Right forelimb (tissue), 1 donor: ENCODE data around the gene STK40.
A peak's percentile ranks its signal among the peaks of the same experiment; 100 is the strongest.

ENCODE experiments used
- DNase-seq: peaks from one replicate; pipeline ENCODE4 v3.0.0-alpha.2; 2018

Gene STK40

GRCh38 chr1:36367798-36368197, 17.9 kb downstream of the STK40 start:
- no peak for DNase-seq

GRCh38 chr1:36367066-36367465, 18.7 kb downstream of the STK40 start:
- DNase-seq, result no peak

GRCh38 chr1:36366091-36366661, 19.5 kb downstream of the STK40 start:
- DNase-seq, result peak; percentile 72

- DNase-seq, result no peak
Measured at GRCh38 chr1:36365381-36365780, 20.3 kb downstream of the STK40 start.

GRCh38 chr1:36359911-36360550, 25.7 kb downstream of the STK40 start:
- no peak for DNase-seq

- DNase-seq, result no peak
Measured at GRCh38 chr1:36359383-36359782, 26.3 kb downstream of the STK40 start.

- no peak for DNase-seq
Measured at GRCh38 chr1:36358514-36359084, 27.1 kb downstream of the STK40 start.

GRCh38 chr1:36355811-36356210, 29.9 kb downstream of the STK40 start:
- DNase-seq, result no peak

GRCh38 chr1:36354486-36354885, 31.2 kb downstream of the STK40 start:
- no peak for DNase-seq

- DNase-seq, result no peak
Measured at GRCh38 chr1:36352910-36353878, 32.5 kb downstream of the STK40 start.

GRCh38 chr1:36352125-36352909, 33.4 kb downstream of the STK40 start:
- no peak for DNase-seq

GRCh38 chr1:36351227-36351977, 34.3 kb downstream of the STK40 start:
- DNase-seq, result no peak

GRCh38 chr1:36350659-36351226, 35.0 kb downstream of the STK40 start:
- DNase-seq, result no peak

- DNase-seq, result no peak
Measured at GRCh38 chr1:36349839-36350238, 35.9 kb downstream of the STK40 start.

GRCh38 chr1:36349241-36349671, 36.5 kb downstream of the STK40 start:
- no peak for DNase-seq

- DNase-seq, result no peak
Measured at GRCh38 chr1:36346741-36347370, 38.9 kb downstream of the STK40 start.

GRCh38 chr1:36345353-36345752, 40.4 kb downstream of the STK40 start:
- DNase-seq, result no peak

- DNase-seq, result no peak
Measured at GRCh38 chr1:36344395-36344680, 41.4 kb downstream of the STK40 start.

GRCh38 chr1:36343651-36344394, 41.9 kb downstream of the STK40 start:
- DNase-seq, result no peak

GRCh38 chr1:36342426-36343185, 43.1 kb downstream of the STK40 start:
- no peak for DNase-seq
